Neutrophil (primary cell): ENCODE results near the gene LYPLAL1.
A peak's percentile ranks its signal among the peaks of the same experiment; 100 is the strongest.

Experiments used
- H3K27ac ChIP-seq: fragments of 200-600 bp; sonication (generic); 2 replicates; pipeline ENCODE4 v1.5.1; 2016; ENCODE audit warnings: mild to moderate bottlenecking, moderate library complexity
- H3K27me3 ChIP-seq: fragments of 200-600 bp; sonication (generic); 2 replicates; pipeline ENCODE4 v1.6.0; 2016; ENCODE audit warnings: mild to moderate bottlenecking
- H3K36me3 ChIP-seq: fragments of 200-600 bp; sonication (generic); 2 replicates; pipeline ENCODE4 v1.5.1; 2017
- H3K4me1 ChIP-seq, 2 experiments: fragments of 200-600 bp in 1 of 2; sonication (generic) in 1 of 2; 1 replicate in 1 of 2; 2 replicates in 1 of 2; pipeline versions ENCODE4 v1.5.1 to v1.6.1; 2013 to 2016; ENCODE audit warnings: low read depth in 1 of 2, low read length in 1 of 2, mild to moderate bottlenecking in 1 of 2, moderate library complexity in 1 of 2; ENCODE audit not compliant: control insufficient read depth in 1 of 2, insufficient read depth in 1 of 2
- H3K4me3 ChIP-seq, 2 experiments: fragments of 200-600 bp in 1 of 2; sonication (generic) in 1 of 2; 1 replicate in 1 of 2; 2 replicates in 1 of 2; pipeline ENCODE4 v1.5.1; 2013 to 2016; ENCODE audit warnings: low read depth in 1 of 2, low read length in 1 of 2, mild to moderate bottlenecking in 1 of 2, moderate library complexity in 1 of 2
- H3K9me3 ChIP-seq: fragments of 200-600 bp; sonication (generic); 2 replicates; pipeline ENCODE4 v1.5.1; 2016
- TF ChIP-seq, protein P1 (sequence below): fragments of 200-600 bp; sonication (generic); IDR thresholded peaks from 2 replicates; pipeline ENCODE4 v1.5.1; 2016; ENCODE audit warnings: antibody characterized with exemption

LYPLAL1 gene

DNA sequence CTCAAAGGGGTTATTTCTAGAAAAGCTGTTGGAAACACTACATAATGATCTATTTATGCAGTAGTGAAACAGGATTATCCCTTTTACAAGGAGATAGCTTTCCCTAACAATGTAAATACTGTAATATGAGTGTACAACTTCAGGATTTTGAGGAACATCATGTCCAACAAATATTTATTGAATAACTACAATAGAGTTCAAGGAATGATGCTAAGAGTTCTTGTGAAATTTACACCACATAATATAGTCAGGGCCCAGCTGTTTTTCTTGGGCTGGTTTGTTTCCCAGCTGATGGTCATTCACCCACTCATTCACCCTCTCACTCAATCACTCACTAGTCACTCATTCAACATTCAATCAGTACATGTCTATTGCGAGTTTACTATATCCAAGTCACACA lies 12.3 kb upstream of the LYPLAL1 start:
- Histone ChIP-seq H3K27ac (no peak overlapping the region), H3K9me3 (no peaks in the 10 kb centered on the region), H3K4me3 (no peak overlapping the region), H3K36me3 (no peaks in the 10 kb centered on the region), H3K4me1 (no peaks in the 10 kb centered on the region), H3K27me3 (peaks cover 4% of the 10 kb centered on the region)
- TF ChIP-seq, protein P1, sequence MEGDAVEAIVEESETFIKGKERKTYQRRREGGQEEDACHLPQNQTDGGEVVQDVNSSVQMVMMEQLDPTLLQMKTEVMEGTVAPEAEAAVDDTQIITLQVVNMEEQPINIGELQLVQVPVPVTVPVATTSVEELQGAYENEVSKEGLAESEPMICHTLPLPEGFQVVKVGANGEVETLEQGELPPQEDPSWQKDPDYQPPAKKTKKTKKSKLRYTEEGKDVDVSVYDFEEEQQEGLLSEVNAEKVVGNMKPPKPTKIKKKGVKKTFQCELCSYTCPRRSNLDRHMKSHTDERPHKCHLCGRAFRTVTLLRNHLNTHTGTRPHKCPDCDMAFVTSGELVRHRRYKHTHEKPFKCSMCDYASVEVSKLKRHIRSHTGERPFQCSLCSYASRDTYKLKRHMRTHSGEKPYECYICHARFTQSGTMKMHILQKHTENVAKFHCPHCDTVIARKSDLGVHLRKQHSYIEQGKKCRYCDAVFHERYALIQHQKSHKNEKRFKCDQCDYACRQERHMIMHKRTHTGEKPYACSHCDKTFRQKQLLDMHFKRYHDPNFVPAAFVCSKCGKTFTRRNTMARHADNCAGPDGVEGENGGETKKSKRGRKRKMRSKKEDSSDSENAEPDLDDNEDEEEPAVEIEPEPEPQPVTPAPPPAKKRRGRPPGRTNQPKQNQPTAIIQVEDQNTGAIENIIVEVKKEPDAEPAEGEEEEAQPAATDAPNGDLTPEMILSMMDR: no peak

DNA sequence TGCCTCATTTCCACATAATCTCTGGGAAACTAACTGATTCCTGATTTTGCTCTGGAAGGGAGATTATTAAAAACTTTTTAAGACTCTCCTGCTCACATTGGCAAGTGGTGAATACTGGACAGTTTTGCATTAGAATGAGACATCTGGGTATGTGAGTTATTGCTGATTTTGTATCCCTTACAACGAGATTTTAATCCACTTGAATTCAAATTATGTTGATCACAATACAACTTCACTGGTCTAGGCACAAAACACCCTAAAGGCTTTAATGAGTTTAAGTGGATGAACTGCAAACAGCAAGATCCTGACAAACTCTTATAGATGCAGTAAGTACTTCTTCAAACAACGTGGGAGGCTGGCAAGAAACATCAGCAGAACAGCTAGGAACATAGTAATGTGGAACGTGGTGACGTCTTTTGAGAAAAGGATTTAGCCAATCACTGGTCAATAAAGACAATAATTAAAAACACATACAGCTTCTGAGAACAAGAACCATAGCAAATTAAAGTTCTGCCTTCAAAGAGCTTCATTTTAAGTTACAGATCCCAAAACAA lies 10.2 kb upstream of the LYPLAL1 start:
- Histone ChIP-seq H3K27me3 (no peaks in the 10 kb centered on the region), H3K27ac (no peak overlapping the region), H3K4me3 (no peak overlapping the region), H3K4me1 (no peaks in the 10 kb centered on the region), H3K36me3 (no peaks in the 10 kb centered on the region), H3K9me3 (no peaks in the 10 kb centered on the region)
- TF ChIP-seq, protein P1: no peak

DNA sequence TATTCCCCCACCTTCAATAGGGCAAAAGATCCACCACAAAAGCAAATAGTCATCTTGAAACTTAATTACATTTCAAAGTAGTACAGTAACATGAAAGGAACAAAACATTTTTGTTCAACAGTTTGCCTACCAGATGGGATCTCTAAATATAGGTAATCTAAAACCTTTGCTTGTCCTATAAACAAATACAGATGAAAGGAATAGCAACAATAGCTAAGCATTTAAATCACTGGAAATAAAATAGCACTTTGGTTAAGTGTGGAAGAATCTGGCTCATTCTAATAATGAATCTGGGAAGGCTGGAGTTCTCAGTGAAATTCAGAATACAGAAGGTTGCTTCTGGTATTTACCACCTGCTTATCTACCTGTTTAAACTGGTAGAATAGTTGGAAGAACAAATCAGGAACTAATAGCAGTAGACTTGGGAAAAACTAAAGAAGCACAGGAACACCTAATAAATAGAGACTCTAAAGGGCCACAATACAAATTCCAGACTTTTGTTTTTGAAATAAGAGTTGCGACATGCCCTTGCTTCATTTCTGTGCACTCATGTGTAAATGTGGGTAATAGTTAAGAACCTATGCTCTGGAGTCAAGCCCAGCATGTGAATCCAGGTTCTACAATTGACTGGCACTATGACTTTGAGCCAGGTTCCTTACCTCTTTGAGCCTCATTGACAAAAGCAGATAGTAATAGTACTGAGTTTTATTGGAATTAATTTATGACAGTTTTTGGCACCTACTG lies 2.3 kb upstream of the LYPLAL1 start:
- TF ChIP-seq, protein P1: no peak
- Histone ChIP-seq H3K36me3 (no peaks in the 10 kb centered on the region), H3K4me3 (no peak overlapping the region), H3K27me3 (no peaks in the 10 kb centered on the region), H3K9me3 (no peaks in the 10 kb centered on the region), H3K4me1 (peaks cover 13 to 22% of the 10 kb centered on the region in 2 experiments), H3K27ac (no peak overlapping the region)

DNA sequence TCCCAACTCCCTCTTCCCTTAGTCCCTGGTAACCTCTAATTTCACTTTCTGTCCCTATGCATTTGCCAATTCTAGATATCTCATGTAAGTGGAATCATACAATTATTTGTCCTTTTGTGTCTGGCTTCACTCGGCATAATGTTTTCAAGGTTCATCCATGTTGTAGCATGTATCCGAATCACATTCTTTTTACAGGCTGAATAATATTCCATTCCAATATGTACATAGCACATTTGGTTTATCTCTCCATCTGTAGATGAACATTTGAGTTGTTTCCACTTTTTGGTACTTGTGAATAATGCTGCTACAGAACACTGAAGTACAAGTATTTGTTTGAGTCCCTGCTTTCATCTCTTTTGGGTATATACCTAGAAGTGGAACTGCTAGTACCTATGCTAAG lies 857 bp upstream of the LYPLAL1 start:
- Histone ChIP-seq H3K9me3 (no peaks in the 10 kb centered on the region), H3K27me3 (no peaks in the 10 kb centered on the region), H3K4me3 (no peak overlapping the region), H3K27ac (no peak overlapping the region), H3K4me1 (peaks cover 13 to 22% of the 10 kb centered on the region in 2 experiments), H3K36me3 (no peaks in the 10 kb centered on the region)
- TF ChIP-seq, protein P1: no peak

DNA sequence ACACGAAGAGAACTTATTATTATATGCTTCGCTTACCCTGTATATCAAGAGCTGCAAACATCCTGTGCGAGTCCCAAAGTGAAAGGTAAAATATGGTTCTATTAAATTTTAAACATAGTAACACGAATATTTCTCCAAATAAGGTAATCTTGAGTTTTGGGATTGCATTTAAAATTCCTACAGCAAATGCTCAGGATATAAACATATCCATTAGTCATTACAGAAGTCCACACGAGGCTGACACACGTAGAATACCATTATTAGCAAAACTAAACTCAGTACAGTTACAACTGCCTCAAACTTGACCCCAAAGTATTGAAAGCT lies 282 bp upstream of the LYPLAL1 start:
- Histone ChIP-seq H3K27ac (peak overlapping the region; percentile 82), H3K9me3 (no peaks in the 10 kb centered on the region), H3K27me3 (no peaks in the 10 kb centered on the region), H3K36me3 (no peaks in the 10 kb centered on the region), H3K4me3 (peak overlapping the region; percentile 75 to 89), H3K4me1 (peaks cover 13 to 22% of the 10 kb centered on the region in 2 experiments)
- TF ChIP-seq, protein P1: no peak
